Spleen (tissue), 7 donors: Measurements from ENCODE around the gene PCDHB2.

Experiments used
- CTCF ChIP-seq, 11 experiments: fragments of 200-600 bp in 7 of 11; fragments of 450-650 bp in 4 of 11; sonication (generic) in 4 of 11; IDR thresholded peaks in 8 of 11; conservative IDR thresholded peaks in 3 of 11; 1 replicate in 7 of 11; 2 replicates in 4 of 11; pipeline versions ENCODE4 v1.4.0 to v1.8.0; 2016 to 2021; ENCODE audit warnings: antibody characterized with exemption in 11 of 11, inconsistent platforms in 4 of 11, mild to moderate bottlenecking in 1 of 11
- POLR2AphosphoS5 ChIP-seq, 3 donors: sonication (generic); formaldehyde crosslinking; IDR thresholded peaks; one replicate each; pipeline ENCODE4 v1.5.1; 2017; ENCODE audit warnings: antibody characterized with exemption in 3 of 3
- donor health status: DM: no; HTN: no; CAD: no; lungs with moderate emphysema.
- donor health status: DM: no; HTN: no; CAD: no.
- donor health status: DM: no; HTN: no; CAD: no.

DNA sequence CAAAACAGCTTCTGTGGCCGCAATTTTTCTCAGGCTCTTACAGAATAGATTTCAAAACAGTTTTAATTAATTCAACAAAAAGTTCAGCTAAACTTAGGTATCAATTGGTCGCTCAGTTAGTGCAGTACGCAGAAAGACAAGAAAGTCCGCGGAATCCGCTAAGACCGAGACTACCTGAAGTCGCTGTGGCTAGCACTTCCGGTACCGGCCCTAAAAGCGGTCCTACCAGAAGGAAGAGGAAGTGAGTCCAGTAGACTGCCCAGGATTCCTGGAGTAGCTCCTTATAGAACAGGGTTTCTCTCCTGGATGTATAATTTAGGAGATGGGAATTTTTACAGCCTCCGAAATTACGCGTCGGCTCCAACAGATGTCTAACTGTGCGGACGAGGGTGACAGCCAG, 16.6 kb upstream of the PCDHB2 start:
- TF ChIP-seq CTCF (IDR thresholded peaks at IDR 0.05 in 8 of 11, conservative IDR thresholded peaks at IDR 0.05 in 3 of 11), result no peak
- no peak for TF ChIP-seq POLR2AphosphoS5 (IDR thresholded peaks at IDR 0.05)
